Endodermal cell (in vitro differentiated cells): ENCODE measurements around the gene GTF3A. TPM values are rescaled to one million over a fixed set of nuclear protein-coding genes. Genes with fewer than 3 reads are reported as not detected.

Experiments
- DNase-seq: peaks from one replicate; pipeline ENCODE4 v3.0.0-alpha.2; 2017
- H3K27ac ChIP-seq: 2 replicates; pipeline ENCODE4 v1.5.1; 2013; ENCODE audit warnings: mild to moderate bottlenecking, low read depth, low read length, moderate library complexity
- H3K27me3 ChIP-seq: 2 replicates; pipeline ENCODE4 v1.6.1; 2013; ENCODE audit warnings: mild to moderate bottlenecking, low read length, moderate library complexity; ENCODE audit not compliant: insufficient read depth, control insufficient read depth, poor library complexity, severe bottlenecking
- H3K36me3 ChIP-seq: 2 replicates; pipeline ENCODE4 v1.7.0; 2013; ENCODE audit warnings: mild to moderate bottlenecking, low read length, moderate library complexity; ENCODE audit not compliant: control insufficient read depth, insufficient read depth
- H3K4me1 ChIP-seq: one replicate; pipeline ENCODE4 v1.7.0; 2013; ENCODE audit warnings: low read length; ENCODE audit not compliant: control insufficient read depth, insufficient read depth
- H3K4me3 ChIP-seq: 2 replicates; pipeline ENCODE4 v1.5.1; 2013; ENCODE audit warnings: mild to moderate bottlenecking, low read length, moderate library complexity
- H3K9ac ChIP-seq: 2 replicates; pipeline ENCODE4 v1.6.1; 2013; ENCODE audit warnings: mild to moderate bottlenecking, low read length, moderate library complexity; ENCODE audit not compliant: poor library complexity, severe bottlenecking; ENCODE audit errors: extremely low read depth
- H3K9me3 ChIP-seq: 2 replicates; pipeline ENCODE4 v1.6.1; 2013; ENCODE audit warnings: mild to moderate bottlenecking, low read length, moderate library complexity; ENCODE audit not compliant: control insufficient read depth
- H3K27ac Mint-ChIP-seq: 2 replicates; pipeline ENCODE4 v1.8.0; 2020; ENCODE audit warnings: mixed read lengths
- H3K27me3 Mint-ChIP-seq: 2 replicates; pipeline ENCODE4 v1.8.0; 2021; ENCODE audit warnings: mild to moderate bottlenecking, mixed read lengths; ENCODE audit not compliant: insufficient read depth
- H3K36me3 Mint-ChIP-seq: 2 replicates; pipeline ENCODE4 v1.8.0; 2020; ENCODE audit warnings: low read depth, mixed read lengths
- H3K4me1 Mint-ChIP-seq: 2 replicates; pipeline ENCODE4 v1.8.0; 2020; ENCODE audit warnings: mixed read lengths
- H3K4me3 Mint-ChIP-seq: 2 replicates; pipeline ENCODE4 v1.8.0; 2020; ENCODE audit warnings: mild to moderate bottlenecking, moderate library complexity, mixed read lengths
- H3K9me3 Mint-ChIP-seq: 2 replicates; pipeline ENCODE4 v1.8.0; 2020; ENCODE audit warnings: mild to moderate bottlenecking, mixed read lengths
- WGBS, 2 experiments: methylation state at CpG; one replicate each; pipeline versions ENCODE4 v1.1.5 to v1.1.7; 2013; ENCODE audit warnings: missing lambda C conversion rate in 2 of 2, mixed read lengths in 1 of 2; ENCODE audit not compliant: insufficient coverage in 1 of 2, insufficient read length in 1 of 2; 5-methylcytosine and 5-hydroxymethylcytosine counted together
- total RNA-seq, 2 donors: library from RNA; stranded (reverse); fragmentation: NEBNext Ultra II Directional in 1 of 2; extraction: Animal tissue kit (Norgen Biotek cat#: 25700) in 1 of 2; gene quantifications; 2 replicates in 1 of 2; 3 replicates in 1 of 2; pipeline ENCODE4 v1.2.1, GENCODE V29; 2021
- TF ChIP-seq, protein P1 (sequence below): fragments of 200-600 bp; sonication (generic); conservative IDR thresholded peaks from 2 replicates; pipeline ENCODE4 v1.5.0; 2021; ENCODE audit warnings: antibody characterized with exemption, mild to moderate bottlenecking

The GTF3A gene
- total RNA-seq, 2 donors from 2014 or later: 70.4 to 80.0 TPM

DNA sequence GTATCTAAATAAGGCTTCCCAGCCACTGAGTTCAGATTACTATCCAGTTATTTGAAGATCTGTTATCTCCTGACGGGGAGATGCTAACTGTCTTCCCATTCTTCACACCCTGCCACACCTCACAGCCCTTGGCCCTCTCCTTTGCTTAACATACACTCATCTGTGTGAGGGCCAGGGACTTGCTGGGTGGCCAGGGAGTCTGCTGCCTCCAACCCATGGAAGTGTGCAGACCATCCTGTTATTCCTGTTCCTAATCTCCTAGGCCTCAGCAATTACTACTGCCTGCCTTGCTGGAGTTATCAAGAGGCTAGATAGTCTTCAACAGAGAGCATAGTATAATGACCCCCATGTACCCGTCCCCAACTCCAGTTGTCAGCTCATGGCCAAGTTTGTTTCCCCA lies 36.2 kb upstream of the GTF3A start:
- Histone ChIP-seq H3K4me1 (no peaks in the 10 kb centered on the region), H3K27me3 (no peaks in the 10 kb centered on the region), H3K9me3 (no peaks in the 10 kb centered on the region), H3K36me3 (no peaks in the 10 kb centered on the region), H3K9ac (no peak overlapping the region), H3K4me3 (no peak overlapping the region), H3K27ac (no peak overlapping the region)
- 76 to 80% methylated on average over 1 to 2 of the region's 2 CpGs for WGBS, 2 experiments
- H3K36me3 Mint-ChIP-seq: no peaks in the 10 kb centered on the region
- TF ChIP-seq, protein P1, sequence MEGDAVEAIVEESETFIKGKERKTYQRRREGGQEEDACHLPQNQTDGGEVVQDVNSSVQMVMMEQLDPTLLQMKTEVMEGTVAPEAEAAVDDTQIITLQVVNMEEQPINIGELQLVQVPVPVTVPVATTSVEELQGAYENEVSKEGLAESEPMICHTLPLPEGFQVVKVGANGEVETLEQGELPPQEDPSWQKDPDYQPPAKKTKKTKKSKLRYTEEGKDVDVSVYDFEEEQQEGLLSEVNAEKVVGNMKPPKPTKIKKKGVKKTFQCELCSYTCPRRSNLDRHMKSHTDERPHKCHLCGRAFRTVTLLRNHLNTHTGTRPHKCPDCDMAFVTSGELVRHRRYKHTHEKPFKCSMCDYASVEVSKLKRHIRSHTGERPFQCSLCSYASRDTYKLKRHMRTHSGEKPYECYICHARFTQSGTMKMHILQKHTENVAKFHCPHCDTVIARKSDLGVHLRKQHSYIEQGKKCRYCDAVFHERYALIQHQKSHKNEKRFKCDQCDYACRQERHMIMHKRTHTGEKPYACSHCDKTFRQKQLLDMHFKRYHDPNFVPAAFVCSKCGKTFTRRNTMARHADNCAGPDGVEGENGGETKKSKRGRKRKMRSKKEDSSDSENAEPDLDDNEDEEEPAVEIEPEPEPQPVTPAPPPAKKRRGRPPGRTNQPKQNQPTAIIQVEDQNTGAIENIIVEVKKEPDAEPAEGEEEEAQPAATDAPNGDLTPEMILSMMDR: no peak
- no peak for DNase-seq
- peaks cover 3% of the 10 kb centered on the region for H3K4me1 Mint-ChIP-seq
- no peak overlapping the region for H3K4me3 Mint-ChIP-seq
- H3K27ac Mint-ChIP-seq: no peak overlapping the region
- peaks cover 2% of the 10 kb centered on the region for H3K27me3 Mint-ChIP-seq
- no peaks in the 10 kb centered on the region for H3K9me3 Mint-ChIP-seq

DNA sequence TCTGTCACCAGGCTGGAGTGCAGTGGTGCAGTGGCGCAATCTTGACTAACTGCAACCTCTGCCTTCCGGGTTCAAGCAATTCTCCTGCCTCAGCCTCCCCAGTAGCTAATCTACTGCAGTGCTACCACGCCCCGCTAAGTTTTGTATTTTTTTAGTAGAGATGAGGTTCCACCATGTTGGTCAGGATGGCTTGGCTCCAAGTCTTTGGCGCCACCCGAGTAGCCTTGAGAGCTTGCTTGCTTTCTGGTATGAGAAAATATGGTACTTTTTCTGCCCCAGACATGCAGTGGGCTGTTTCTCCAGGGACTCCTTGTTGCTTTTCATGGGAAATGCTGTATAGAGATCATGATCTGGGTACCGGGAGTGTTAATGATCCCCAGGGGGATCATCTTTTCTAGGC lies 34.5 kb upstream of the GTF3A start:
- Mint-ChIP-seq H3K27me3 (peaks cover 2% of the 10 kb centered on the region), H3K36me3 (no peaks in the 10 kb centered on the region), H3K4me1 (peaks cover 3% of the 10 kb centered on the region), H3K27ac (no peak overlapping the region), H3K9me3 (no peaks in the 10 kb centered on the region), H3K4me3 (no peak overlapping the region)
- H3K36me3 ChIP-seq: no peaks in the 10 kb centered on the region
- WGBS, 2 experiments: 89 to 92% methylated on average over 4 to 7 of the region's 7 CpGs
- no peak for DNase-seq
- no peak overlapping the region for H3K9ac ChIP-seq
- no peaks in the 10 kb centered on the region for H3K27me3 ChIP-seq
- TF ChIP-seq, protein P1: no peak
- no peaks in the 10 kb centered on the region for H3K4me1 ChIP-seq
- H3K4me3 ChIP-seq: no peak overlapping the region
- H3K9me3 ChIP-seq: no peaks in the 10 kb centered on the region
- H3K27ac ChIP-seq: no peak overlapping the region

DNA sequence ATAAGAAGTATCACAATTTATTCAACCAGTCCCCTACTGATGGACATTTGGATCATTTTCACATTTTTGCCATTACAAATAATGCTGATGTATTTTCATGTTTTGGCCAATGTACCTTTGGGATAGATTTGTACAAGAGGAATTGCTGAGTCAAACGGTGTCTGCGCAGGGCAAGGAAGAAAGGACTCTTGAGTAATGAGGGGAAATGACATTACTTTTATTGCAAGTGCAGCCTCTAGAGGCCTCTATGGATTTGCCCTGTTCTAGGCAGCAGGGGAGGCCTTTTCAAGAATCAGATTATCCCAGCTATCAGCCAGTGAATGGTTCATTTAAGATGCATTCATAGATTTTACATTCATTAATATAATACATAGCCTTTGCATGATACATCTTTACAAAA lies 32.9 kb upstream of the GTF3A start:
- Mint-ChIP-seq H3K4me3 (no peak overlapping the region), H3K9me3 (no peaks in the 10 kb centered on the region), H3K36me3 (no peaks in the 10 kb centered on the region), H3K4me1 (peaks cover 10% of the 10 kb centered on the region), H3K27ac (no peak overlapping the region), H3K27me3 (no peaks in the 10 kb centered on the region)
- TF ChIP-seq, protein P1: no peak
- Histone ChIP-seq H3K4me1 (no peaks in the 10 kb centered on the region), H3K9me3 (no peaks in the 10 kb centered on the region), H3K27me3 (no peaks in the 10 kb centered on the region), H3K4me3 (no peak overlapping the region), H3K9ac (no peak overlapping the region), H3K27ac (no peak overlapping the region), H3K36me3 (no peaks in the 10 kb centered on the region)
- WGBS, 2 experiments: 91 to 100% methylated on average over 2 of the region's 2 CpGs
- DNase-seq: no peak
